Body of pancreas (tissue), 4 donors: ENCODE measurements around the gene ADORA1.

ENCODE experiments used
- CTCF ChIP-seq, 7 experiments: fragments of 450-650 bp in 4 of 7; fragments of 200-600 bp in 3 of 7; sonication (generic) in 3 of 7; IDR thresholded peaks; one replicate each; pipeline ENCODE4 v1.5.1; 2016 to 2019; ENCODE audit warnings: antibody characterized with exemption in 7 of 7
- POLR2A ChIP-seq, 3 donors: fragments of 450-650 bp; IDR thresholded peaks; one replicate each; pipeline ENCODE4 v1.6.1; 2016; ENCODE audit warnings: antibody characterized with exemption in 3 of 3, mild to moderate bottlenecking in 2 of 3

GRCh38 chr1:203177470-203178039 lies 50.0 kb downstream of the ADORA1 start:
- TF ChIP-seq POLR2A (IDR thresholded peaks at IDR 0.05) (no peak), CTCF (IDR thresholded peaks at IDR 0.05) (no peak)
